HK-2 (cell line): Measurements from ENCODE around the gene TPP2.

ENCODE experiments used
- DNase-seq: peaks from one replicate; pipeline ENCODE4 v3.0.0-alpha.2; 2018; ENCODE audit not compliant: unreplicated experiment

Gene TPP2

GRCh38 chr13:102657630-102658029 is 60.8 kb downstream of the TPP2 start:
- no peak for DNase-seq

- peak; percentile 73 for DNase-seq
Observed at GRCh38 chr13:102658660-102659059, 61.9 kb downstream of the TPP2 start.

GRCh38 chr13:102659168-102659713 is 62.5 kb downstream of the TPP2 start:
- DNase-seq: no peak

- no peak for DNase-seq
Observed at GRCh38 chr13:102667023-102667422, 70.2 kb downstream of the TPP2 start.

GRCh38 chr13:102667911-102668310 is 71.1 kb downstream of the TPP2 start:
- no peak for DNase-seq

- DNase-seq: no peak
Observed at GRCh38 chr13:102670130-102670529, 73.3 kb downstream of the TPP2 start.

GRCh38 chr13:102675115-102675514 is 78.3 kb downstream of the TPP2 start:
- no peak for DNase-seq

- no peak for DNase-seq
Observed at GRCh38 chr13:102677122-102677521, 80.3 kb downstream of the TPP2 start.

- DNase-seq: no peak
Observed at GRCh38 chr13:102678339-102679107, 81.7 kb downstream of the TPP2 start.

GRCh38 chr13:102679449-102680132 is 82.8 kb downstream of the TPP2 start:
- DNase-seq: no peak

GRCh38 chr13:102680133-102680717 is 83.4 kb downstream of the TPP2 start:
- no peak for DNase-seq

- DNase-seq: no peak
Observed at GRCh38 chr13:102680842-102681740, 84.3 kb downstream of the TPP2 start.

GRCh38 chr13:102682211-102682610 is 85.4 kb downstream of the TPP2 start:
- DNase-seq: no peak

GRCh38 chr13:102682727-102683126 is 85.9 kb downstream of the TPP2 start:
- DNase-seq: no peak

GRCh38 chr13:102683637-102684036 is 86.9 kb downstream of the TPP2 start:
- no peak for DNase-seq

- DNase-seq: no peak
Observed at GRCh38 chr13:102686024-102686423, 89.2 kb downstream of the TPP2 start.

GRCh38 chr13:102687520-102687919 is 90.7 kb downstream of the TPP2 start:
- DNase-seq: no peak

GRCh38 chr13:102688306-102688973 is 91.7 kb downstream of the TPP2 start:
- no peak for DNase-seq

- DNase-seq: no peak
Observed at GRCh38 chr13:102690883-102691282, 94.1 kb downstream of the TPP2 start.

GRCh38 chr13:102692491-102692826 is 95.7 kb downstream of the TPP2 start:
- DNase-seq: no peak

- no peak for DNase-seq
Observed at GRCh38 chr13:102693250-102693649, 96.5 kb downstream of the TPP2 start.
